NT2/D1 (cell line): Measurements from ENCODE around the gene LYZ.

Experiments
- SUZ12 ChIP-seq: IDR thresholded peaks from 2 replicates; pipeline ENCODE4 v1.6.1; 2011; ENCODE audit not compliant: insufficient read length, insufficient read depth; ENCODE audit errors: extremely low read depth
- YY1 ChIP-seq: IDR thresholded peaks from 2 replicates; pipeline ENCODE4 v1.6.1; 2011; ENCODE audit not compliant: insufficient read length, insufficient read depth

DNA sequence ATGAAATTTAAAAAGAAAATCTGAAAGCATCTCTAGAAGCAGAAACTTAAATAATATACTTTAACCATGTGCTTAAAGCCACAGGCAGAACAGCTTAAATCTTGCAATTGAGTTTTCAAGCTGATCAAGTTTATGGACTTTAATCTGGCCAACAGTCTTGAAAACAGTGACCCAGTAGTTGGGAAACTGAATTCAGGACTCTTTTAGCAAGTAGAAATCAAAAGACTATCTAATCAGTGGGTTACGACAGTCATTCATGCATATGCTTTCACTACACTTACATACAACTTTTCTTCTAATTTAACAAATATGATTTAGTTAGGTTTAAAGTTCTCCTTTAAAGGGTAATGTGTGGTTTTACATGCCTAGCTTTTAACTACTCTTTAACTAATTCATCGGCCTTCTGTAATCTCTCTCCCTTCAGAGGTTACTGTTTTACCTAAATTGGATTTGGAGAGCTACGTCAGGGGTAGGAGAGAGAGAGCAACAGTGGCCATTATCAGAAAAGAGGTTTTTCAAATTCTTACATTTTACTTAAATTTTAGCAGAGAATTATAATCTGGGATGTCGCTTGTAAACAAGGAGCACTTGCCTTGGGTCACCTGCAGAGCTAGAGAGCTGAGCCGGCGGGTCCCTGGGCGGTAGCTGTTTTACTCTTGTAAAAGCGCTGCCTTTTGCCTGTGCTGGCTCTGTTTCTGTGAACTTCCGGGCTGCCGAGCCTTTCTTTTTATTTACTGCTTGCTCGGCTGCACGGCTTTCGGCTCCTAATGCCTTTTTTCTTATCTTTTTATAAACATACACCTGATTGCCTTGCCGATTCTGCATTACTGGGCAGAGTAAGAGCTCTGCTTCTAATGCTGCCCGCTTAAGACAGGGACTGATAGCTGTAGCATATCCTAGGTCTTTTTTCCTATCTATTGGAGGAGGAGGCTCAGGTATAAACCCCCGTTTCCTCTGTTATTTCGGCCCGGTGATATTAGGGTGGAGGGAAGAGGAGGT is 17.4 kb upstream of the LYZ start:
- no peak for TF ChIP-seq YY1
- TF ChIP-seq SUZ12: no peak
